ENCODE measurements around the gene SPX. TPM values are rescaled to one million over a fixed set of nuclear protein-coding genes. Genes with fewer than 3 reads are reported as not detected.

The SPX gene
- total and polyA plus RNA-seq, 2 of the 8 experiments (the other 6 are each of a cell fraction or from before 2014, with no cell fraction given): 1.2 to 1.3 TPM

- TF ChIP-seq HDAC2 (IDR thresholded peaks at IDR 0.05; ENCODE audit: borderline replicate concordance in 1 of 2, low read depth in 2 of 2, low read length in 2 of 2) (peak in 1 of 2 experiments; percentile 90; a peak in 1 of 4 replicates), ASH2L (IDR thresholded peaks at IDR 0.05; ENCODE audit: low read length) (peak; percentile 97), SAP30 (IDR thresholded peaks at IDR 0.05; ENCODE audit: insufficient read depth, insufficient replicate concordance, low read length) (peak; percentile 64), RFX5 (IDR thresholded peaks at IDR 0.05; ENCODE audit: borderline replicate concordance, low read depth, low read length) (peak; percentile 8; the same call in 1 of the 2 replicates), CREB1 (IDR thresholded peaks at IDR 0.05) (peak; percentile 85), ATF2 (IDR thresholded peaks at IDR 0.05; ENCODE audit: low read length) (no peak), TAF7 (optimal IDR thresholded peaks at IDR 0.05; ENCODE audit: borderline replicate concordance, low read depth, low read length) (peak; percentile 71), SP4 (IDR thresholded peaks at IDR 0.05; ENCODE audit: low read length) (peak; percentile 24; the same call in 1 of the 2 replicates)
Measured at GRCh38 chr12:21501258-21502163, 24.6 kb upstream of the SPX start, which contains the start of the genes GOLT1B and RECQL (continued).

Measured in H1 (cell line).